Measurements from ENCODE around the gene NPAS3. TPM values are rescaled to one million over a fixed set of nuclear protein-coding genes. Genes with fewer than 3 reads are reported as not detected.
A peak's percentile ranks its signal among the peaks of the same experiment; 100 is the strongest.

The NPAS3 gene
- total RNA-seq, 6 donors from 2014 or later = 0.30 to 0.77 (median 0.59) TPM; not detected in 2

DNA sequence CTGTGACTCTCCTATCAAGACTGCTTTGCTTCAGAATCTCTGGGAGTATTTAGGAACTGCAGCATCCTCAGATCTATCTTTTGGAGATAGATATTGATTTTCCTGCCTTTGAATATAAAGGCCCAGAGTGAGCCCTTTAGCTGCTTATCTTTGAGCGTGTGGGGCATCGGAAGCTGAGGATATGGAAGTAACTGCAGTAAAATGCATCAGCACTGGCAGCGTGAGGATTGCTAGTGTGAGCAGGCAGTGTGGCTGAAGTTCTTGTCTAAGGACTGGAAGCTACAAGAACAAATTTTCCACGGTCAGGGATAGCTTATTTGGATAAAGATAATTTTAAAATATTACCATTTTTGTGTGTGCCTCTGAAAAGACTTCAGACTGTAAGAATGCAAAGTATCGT, 474.7 kb downstream of the NPAS3 start:
- no peaks in the 10 kb centered on the region for H3K27me3 ChIP-seq
- no peak for TF ChIP-seq EP300 (IDR thresholded peaks at IDR 0.05)
- no peak overlapping the region for H3K27ac ChIP-seq
- H3K9me3 ChIP-seq = no peaks in the 10 kb centered on the region
- H3K4me1 ChIP-seq = peaks cover 0 to 7% (median 0%) of the 10 kb centered on the region in 4 donors
- ATAC-seq (ENCODE audit: low FRiP score in 2 of 2) = no peak
- no peak for DNase-seq
- WGBS, 2 donors = 64 to 69% methylated on average over 5 of the region's 5 CpGs
- no peaks in the 10 kb centered on the region for H3K36me3 ChIP-seq
- H3K4me3 ChIP-seq = no peak overlapping the region

- no peak overlapping the region for H3K27ac ChIP-seq
- H3K4me1 ChIP-seq = peaks cover 0 to 7% (median 0%) of the 10 kb centered on the region in 4 donors
- no peaks in the 10 kb centered on the region for H3K36me3 ChIP-seq
- no peak for TF ChIP-seq EP300 (IDR thresholded peaks at IDR 0.05)
- TF ChIP-seq POLR2A (IDR thresholded peaks at IDR 0.05) = no peak
- TF ChIP-seq, protein P1, sequence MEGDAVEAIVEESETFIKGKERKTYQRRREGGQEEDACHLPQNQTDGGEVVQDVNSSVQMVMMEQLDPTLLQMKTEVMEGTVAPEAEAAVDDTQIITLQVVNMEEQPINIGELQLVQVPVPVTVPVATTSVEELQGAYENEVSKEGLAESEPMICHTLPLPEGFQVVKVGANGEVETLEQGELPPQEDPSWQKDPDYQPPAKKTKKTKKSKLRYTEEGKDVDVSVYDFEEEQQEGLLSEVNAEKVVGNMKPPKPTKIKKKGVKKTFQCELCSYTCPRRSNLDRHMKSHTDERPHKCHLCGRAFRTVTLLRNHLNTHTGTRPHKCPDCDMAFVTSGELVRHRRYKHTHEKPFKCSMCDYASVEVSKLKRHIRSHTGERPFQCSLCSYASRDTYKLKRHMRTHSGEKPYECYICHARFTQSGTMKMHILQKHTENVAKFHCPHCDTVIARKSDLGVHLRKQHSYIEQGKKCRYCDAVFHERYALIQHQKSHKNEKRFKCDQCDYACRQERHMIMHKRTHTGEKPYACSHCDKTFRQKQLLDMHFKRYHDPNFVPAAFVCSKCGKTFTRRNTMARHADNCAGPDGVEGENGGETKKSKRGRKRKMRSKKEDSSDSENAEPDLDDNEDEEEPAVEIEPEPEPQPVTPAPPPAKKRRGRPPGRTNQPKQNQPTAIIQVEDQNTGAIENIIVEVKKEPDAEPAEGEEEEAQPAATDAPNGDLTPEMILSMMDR (IDR thresholded peaks at IDR 0.05) = no peak
- TF ChIP-seq POLR2AphosphoS5 (IDR thresholded peaks at IDR 0.05) = no peak
- H3K27me3 ChIP-seq = no peaks in the 10 kb centered on the region
- ATAC-seq (ENCODE audit: low FRiP score in 2 of 2) = no peak
- no peaks in the 10 kb centered on the region for H3K9me3 ChIP-seq
- peak in 1 of 2 donors; percentile 38 for DNase-seq
- 56 to 60% methylated on average over 3 of the region's 3 CpGs for WGBS, 2 donors
- no peak overlapping the region for H3K4me3 ChIP-seq
These were observed 475.4 kb downstream of the NPAS3 start for GRCh38 chr14:33414041-33414440.

GRCh38 chr14:33420051-33420627, 481.5 kb downstream of the NPAS3 start:
- 85% methylated on average over 1 of the region's 1 CpG for WGBS, 2 donors
- H3K4me1 ChIP-seq = no peaks in the 10 kb centered on the region
- no peaks in the 10 kb centered on the region for H3K36me3 ChIP-seq
- no peak for DNase-seq
- H3K4me3 ChIP-seq = no peak overlapping the region
- H3K9me3 ChIP-seq = no peaks in the 10 kb centered on the region
- TF ChIP-seq EP300 (IDR thresholded peaks at IDR 0.05) = no peak
- no peak for TF ChIP-seq POLR2AphosphoS5 (IDR thresholded peaks at IDR 0.05)
- TF ChIP-seq, protein P1 (IDR thresholded peaks at IDR 0.05) = no peak
- no peak for TF ChIP-seq POLR2A (IDR thresholded peaks at IDR 0.05)
- H3K27ac ChIP-seq = no peak overlapping the region
- ATAC-seq (ENCODE audit: low FRiP score in 2 of 2) = no peak
- no peaks in the 10 kb centered on the region for H3K27me3 ChIP-seq

DNA sequence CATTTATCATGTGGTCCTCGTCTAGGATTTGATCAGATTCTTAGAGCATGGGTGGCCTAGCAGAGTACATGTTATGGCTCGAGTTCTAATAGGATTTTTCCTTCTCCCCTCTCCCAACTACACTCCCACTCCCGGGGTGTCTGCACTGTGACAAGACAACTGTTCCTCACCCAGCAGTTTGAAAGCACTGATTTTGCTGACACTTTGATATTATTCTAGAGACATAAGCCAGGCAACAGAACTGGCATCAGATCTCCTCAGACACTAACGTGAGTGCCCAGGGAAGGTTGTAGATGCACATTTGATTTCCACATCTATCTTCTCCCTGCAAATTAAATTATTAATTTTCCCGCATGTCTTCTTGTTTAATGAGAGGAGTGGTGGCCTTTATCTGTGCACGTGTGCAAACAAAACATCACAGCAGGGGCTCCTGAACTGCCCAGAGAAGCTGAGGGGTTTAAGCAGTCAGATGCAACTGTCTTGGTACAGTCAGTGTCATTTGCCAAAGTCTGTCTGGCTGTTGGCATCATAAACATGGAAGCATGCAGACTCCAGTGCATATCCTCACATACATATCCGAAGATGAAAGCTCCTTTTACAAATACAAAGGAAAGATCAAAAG, 491.8 kb downstream of the NPAS3 start:
- no peak for TF ChIP-seq EP300 (IDR thresholded peaks at IDR 0.05)
- TF ChIP-seq POLR2A (IDR thresholded peaks at IDR 0.05) = no peak
- TF ChIP-seq, protein P1 (IDR thresholded peaks at IDR 0.05) = no peak
- no peak for TF ChIP-seq POLR2AphosphoS5 (IDR thresholded peaks at IDR 0.05)
- no peaks in the 10 kb centered on the region for H3K9me3 ChIP-seq
- no peaks in the 10 kb centered on the region for H3K27me3 ChIP-seq
- no peak overlapping the region for H3K27ac ChIP-seq
- H3K36me3 ChIP-seq = no peaks in the 10 kb centered on the region
- no peaks in the 10 kb centered on the region for H3K4me1 ChIP-seq
- 72 to 80% methylated on average over 7 of the region's 7 CpGs for WGBS, 2 donors
- DNase-seq (no peak), ATAC-seq (ENCODE audit: low FRiP score in 2 of 2) (no peak)
- no peak overlapping the region for H3K4me3 ChIP-seq

GRCh38 chr14:33432407-33433023, 493.8 kb downstream of the NPAS3 start:
- Histone ChIP-seq H3K4me3 (no peak overlapping the region), H3K36me3 (no peaks in the 10 kb centered on the region), H3K9me3 (no peaks in the 10 kb centered on the region), H3K27me3 (no peaks in the 10 kb centered on the region), H3K4me1 (no peaks in the 10 kb centered on the region), H3K27ac (no peak overlapping the region)
- DNase-seq = no peak
- no peak for ATAC-seq (ENCODE audit: low FRiP score in 2 of 2)
- WGBS, 2 donors = 39 to 43% methylated on average over 3 of the region's 3 CpGs
- no peak for TF ChIP-seq POLR2A (IDR thresholded peaks at IDR 0.05)
- TF ChIP-seq, protein P1 (IDR thresholded peaks at IDR 0.05) = peak in 3 of 6 experiments; percentile 35 to 40 (median 40)
- TF ChIP-seq POLR2AphosphoS5 (IDR thresholded peaks at IDR 0.05) = no peak
- TF ChIP-seq EP300 (IDR thresholded peaks at IDR 0.05) = no peak
